ENCODE measurements around the gene PARD6G. TPM values are rescaled to one million over a fixed set of nuclear protein-coding genes. Genes with fewer than 3 reads are reported as not detected.

The PARD6G gene
- total and polyA plus RNA-seq, 9 of the 15 experiments (the other 6 are each of a cell fraction or from before 2014, with no cell fraction given), result 0.03 to 1.2 (median 0.26) TPM

- TF ChIP-seq ZNF347 (CRISPR knock-in tag; IDR thresholded peaks at IDR 0.05; ENCODE audit: low read depth) (no peak), EGR1 (conservative IDR thresholded peaks at IDR 0.05) (no peak), MCM3 (IDR thresholded peaks at IDR 0.05) (no peak), MCM7 (IDR thresholded peaks at IDR 0.05) (no peak), ZNF280A (IDR thresholded peaks at IDR 0.05; ENCODE audit: low read depth, partially characterized antibody) (no peak)
- TF ChIP-seq, protein P1, sequence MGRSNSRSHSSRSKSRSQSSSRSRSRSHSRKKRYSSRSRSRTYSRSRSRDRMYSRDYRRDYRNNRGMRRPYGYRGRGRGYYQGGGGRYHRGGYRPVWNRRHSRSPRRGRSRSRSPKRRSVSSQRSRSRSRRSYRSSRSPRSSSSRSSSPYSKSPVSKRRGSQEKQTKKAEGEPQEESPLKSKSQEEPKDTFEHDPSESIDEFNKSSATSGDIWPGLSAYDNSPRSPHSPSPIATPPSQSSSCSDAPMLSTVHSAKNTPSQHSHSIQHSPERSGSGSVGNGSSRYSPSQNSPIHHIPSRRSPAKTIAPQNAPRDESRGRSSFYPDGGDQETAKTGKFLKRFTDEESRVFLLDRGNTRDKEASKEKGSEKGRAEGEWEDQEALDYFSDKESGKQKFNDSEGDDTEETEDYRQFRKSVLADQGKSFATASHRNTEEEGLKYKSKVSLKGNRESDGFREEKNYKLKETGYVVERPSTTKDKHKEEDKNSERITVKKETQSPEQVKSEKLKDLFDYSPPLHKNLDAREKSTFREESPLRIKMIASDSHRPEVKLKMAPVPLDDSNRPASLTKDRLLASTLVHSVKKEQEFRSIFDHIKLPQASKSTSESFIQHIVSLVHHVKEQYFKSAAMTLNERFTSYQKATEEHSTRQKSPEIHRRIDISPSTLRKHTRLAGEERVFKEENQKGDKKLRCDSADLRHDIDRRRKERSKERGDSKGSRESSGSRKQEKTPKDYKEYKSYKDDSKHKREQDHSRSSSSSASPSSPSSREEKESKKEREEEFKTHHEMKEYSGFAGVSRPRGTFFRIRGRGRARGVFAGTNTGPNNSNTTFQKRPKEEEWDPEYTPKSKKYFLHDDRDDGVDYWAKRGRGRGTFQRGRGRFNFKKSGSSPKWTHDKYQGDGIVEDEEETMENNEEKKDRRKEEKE (IDR thresholded peaks at IDR 0.05; ENCODE audit: borderline replicate concordance in 1 of 2, control insufficient read depth in 1 of 2, low read depth in 2 of 2, low read length in 1 of 2), result no peak
- TF ChIP-seq, protein P2, sequence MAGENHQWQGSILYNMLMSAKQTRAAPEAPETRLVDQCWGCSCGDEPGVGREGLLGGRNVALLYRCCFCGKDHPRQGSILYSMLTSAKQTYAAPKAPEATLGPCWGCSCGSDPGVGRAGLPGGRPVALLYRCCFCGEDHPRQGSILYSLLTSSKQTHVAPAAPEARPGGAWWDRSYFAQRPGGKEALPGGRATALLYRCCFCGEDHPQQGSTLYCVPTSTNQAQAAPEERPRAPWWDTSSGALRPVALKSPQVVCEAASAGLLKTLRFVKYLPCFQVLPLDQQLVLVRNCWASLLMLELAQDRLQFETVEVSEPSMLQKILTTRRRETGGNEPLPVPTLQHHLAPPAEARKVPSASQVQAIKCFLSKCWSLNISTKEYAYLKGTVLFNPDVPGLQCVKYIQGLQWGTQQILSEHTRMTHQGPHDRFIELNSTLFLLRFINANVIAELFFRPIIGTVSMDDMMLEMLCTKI (IDR thresholded peaks at IDR 0.05; ENCODE audit: partially characterized antibody), result no peak
Observed at GRCh38 chr18:80161781-80162417, 85.4 kb downstream of the PARD6G start (continued).
